HEK293 (cell line): ENCODE results near the gene KRT32.

Experiments used
- CTCF ChIA-PET: fragments of 350-600 bp; formaldehyde crosslinking; extraction: SDS; loops from one replicate; lab custom pipeline; 2021; ENCODE audit warnings: antibody characterized with exemption; lab: Yijun Ruan, JAX
- POLR2A ChIA-PET: fragments of 300-600 bp; formaldehyde crosslinking; extraction: SDS; loops from one replicate; lab custom pipeline; 2020; ENCODE audit warnings: antibody characterized with exemption, inconsistent platforms; lab: Yijun Ruan, JAX
- H3K27ac ChIP-seq: fragments of 200-500 bp; sonication (Bioruptor generic); 2 replicates; pipeline ENCODE4 v1.5.1; 2014; ENCODE audit warnings: low read depth, low read length, control low read depth, inconsistent platforms; ENCODE audit errors: extremely low read depth
- H3K36me3 ChIP-seq, 2 experiments: fragments of 200-500 bp in 1 of 2; sonication (Bioruptor generic) in 1 of 2; 1 replicate in 1 of 2; 2 replicates in 1 of 2; pipeline ENCODE4 v1.5.1; 2014 to 2017; ENCODE audit warnings: inconsistent platforms in 2 of 2, low read length in 2 of 2; ENCODE audit not compliant: control insufficient read depth in 2 of 2, insufficient read depth in 1 of 2
- H3K4me1 ChIP-seq: fragments of 200-500 bp; sonication (Bioruptor generic); 2 replicates; pipeline ENCODE4 v1.5.1; 2014; ENCODE audit warnings: mild to moderate bottlenecking, low read length, inconsistent platforms; ENCODE audit not compliant: control insufficient read depth, insufficient read depth
- H3K4me3 ChIP-seq: 2 replicates; pipeline ENCODE4 v1.5.1; 2011; ENCODE audit warnings: low read depth, mild to moderate bottlenecking, control low read depth, low read length, moderate library complexity
- H3K9me3 ChIP-seq: fragments of 200-500 bp; sonication (Bioruptor generic); 2 replicates; pipeline ENCODE4 v1.5.1; 2014; ENCODE audit warnings: low read depth, low read length, inconsistent platforms; ENCODE audit not compliant: control insufficient read depth, insufficient read depth
- AEBP2 ChIP-seq: fragments of 450-650 bp; formaldehyde crosslinking; IDR thresholded peaks from 2 replicates; pipeline ENCODE4 v1.5.1; 2016; ENCODE audit warnings: missing biosample characterization, missing genetic modification characterization, borderline replicate concordance
- KLF8 ChIP-seq: fragments of 450-650 bp; formaldehyde crosslinking; IDR thresholded peaks from 2 replicates; pipeline ENCODE4 v1.5.1; 2016; ENCODE audit warnings: missing biosample characterization, missing genetic modification characterization
- MEIS1 ChIP-seq: sonication (generic); formaldehyde crosslinking; IDR thresholded peaks from 2 replicates; pipeline ENCODE4 v1.8.1; 2022; ENCODE audit warnings: missing genetic modification reagents, mild to moderate bottlenecking, borderline replicate concordance
- REPIN1 ChIP-seq: fragments of 450-650 bp; formaldehyde crosslinking; IDR thresholded peaks from 2 replicates; pipeline ENCODE4 v1.5.1; 2017; ENCODE audit warnings: missing biosample characterization, missing genetic modification characterization, low read depth
- REST ChIP-seq: fragments of 450-650 bp; formaldehyde crosslinking; IDR thresholded peaks from 2 replicates; pipeline ENCODE4 v1.5.1; 2016; ENCODE audit warnings: missing biosample characterization, missing genetic modification characterization
- SCRT2 ChIP-seq: fragments of 450-650 bp; formaldehyde crosslinking; IDR thresholded peaks from 2 replicates; pipeline ENCODE4 v1.5.1; 2016; ENCODE audit warnings: missing biosample characterization, missing genetic modification characterization
- TRIM28 ChIP-seq: IDR thresholded peaks from 2 replicates; pipeline ENCODE4 v1.6.1; 2011; ENCODE audit warnings: low read length, control low read depth, borderline replicate concordance
- YY1 ChIP-seq: fragments of 450-650 bp; formaldehyde crosslinking; IDR thresholded peaks from 2 replicates; pipeline ENCODE4 v1.5.1; 2018; ENCODE audit warnings: missing biosample characterization, missing genetic modification characterization
- ZNF157 ChIP-seq: fragments of 450-650 bp; formaldehyde crosslinking; IDR thresholded peaks from 2 replicates; pipeline ENCODE4 v1.5.1; 2016; ENCODE audit warnings: missing biosample characterization, missing genetic modification characterization
- ZNF37A ChIP-seq: fragments of 450-650 bp; IDR thresholded peaks from 2 replicates; pipeline ENCODE4 v1.5.1; 2018; ENCODE audit warnings: missing biosample characterization, missing genetic modification characterization
- ZNF404 ChIP-seq: fragments of 450-650 bp; formaldehyde crosslinking; IDR thresholded peaks from 2 replicates; pipeline ENCODE4 v1.5.1; 2017; ENCODE audit warnings: missing biosample characterization, missing genetic modification characterization
- ZNF510 ChIP-seq: fragments of 450-650 bp; formaldehyde crosslinking; IDR thresholded peaks from 2 replicates; pipeline ENCODE4 v1.5.1; 2018; ENCODE audit warnings: mild to moderate bottlenecking, missing genetic modification characterization, missing biosample characterization; ENCODE audit not compliant: insufficient replicate concordance
- ZNF596 ChIP-seq: fragments of 450-650 bp; IDR thresholded peaks from 2 replicates; pipeline ENCODE4 v1.5.0; 2018; ENCODE audit warnings: missing biosample characterization, mild to moderate bottlenecking, missing genetic modification characterization, moderate library complexity
- ZNF600 ChIP-seq: fragments of 450-650 bp; formaldehyde crosslinking; IDR thresholded peaks from 2 replicates; pipeline ENCODE4 v1.5.1; 2016; ENCODE audit warnings: missing biosample characterization, missing genetic modification characterization
- ZNF768 ChIP-seq: fragments of 450-650 bp; formaldehyde crosslinking; IDR thresholded peaks from 2 replicates; pipeline ENCODE4 v1.5.1; 2018; ENCODE audit warnings: missing biosample characterization, mild to moderate bottlenecking, missing genetic modification characterization
- ZXDB ChIP-seq: fragments of 450-650 bp; formaldehyde crosslinking; IDR thresholded peaks from 2 replicates; pipeline ENCODE4 v1.5.1; 2016; ENCODE audit warnings: missing biosample characterization, missing genetic modification characterization

KRT32 gene

DNA sequence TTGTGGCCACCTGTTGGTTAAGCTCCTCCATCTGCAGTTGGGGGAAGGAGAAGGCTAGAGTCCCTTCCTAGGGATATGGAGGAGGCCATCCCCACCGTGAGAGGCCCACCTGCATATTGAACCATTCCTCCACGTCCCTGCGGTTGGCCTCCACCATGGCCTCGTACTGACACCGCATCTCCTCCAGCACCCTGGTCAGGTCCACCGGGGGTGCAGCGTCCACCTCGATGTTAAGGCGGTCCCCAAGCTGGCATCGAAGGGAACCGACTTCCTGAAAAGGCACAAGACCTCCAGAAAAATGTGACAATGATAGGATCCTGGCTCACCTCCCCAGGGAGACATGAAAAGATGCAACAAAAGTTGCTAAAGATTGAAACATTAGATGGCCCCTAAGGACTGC is 3.0 kb downstream of the KRT32 start:
- no peaks in the 10 kb centered on the region for H3K36me3 ChIP-seq
- H3K9me3 ChIP-seq, result no peaks in the 10 kb centered on the region
- CTCF ChIA-PET, result interaction anchor here (1.0 to 1.6 kb wide), 3 partner anchors 46 to 202 kb away, joined by 4 to 5 read pairs (median 4); no protein-coding TSS in a partner anchor
- POLR2A ChIA-PET, result no interaction called here
- H3K4me1 ChIP-seq, result no peaks in the 10 kb centered on the region
- TF ChIP-seq TRIM28, result no peak
- peak; percentile 75 for TF ChIP-seq SCRT2
- TF ChIP-seq REST, result 0 out of 2 replicates have a peak, but pooled peaks have one; percentile 20
- H3K27ac ChIP-seq, result no peak overlapping the region
- no peak overlapping the region for H3K4me3 ChIP-seq

- H3K4me1 ChIP-seq, result no peaks in the 10 kb centered on the region
- no peak overlapping the region for H3K4me3 ChIP-seq
- no peaks in the 10 kb centered on the region for H3K9me3 ChIP-seq
- CTCF ChIA-PET, result interaction anchor here (1.0 to 1.6 kb wide), 3 partner anchors 46 to 202 kb away, joined by 4 to 5 read pairs (median 4); no protein-coding TSS in a partner anchor
- no peak overlapping the region for H3K27ac ChIP-seq
- POLR2A ChIA-PET, result interaction anchor here (0.6 to 0.7 kb wide), 2 partner anchors 30 to 125 kb away, joined by 4 to 5 read pairs; no protein-coding TSS in a partner anchor
- TF ChIP-seq MEIS1 (no peak), ZNF768 (tag by site-specific recombination) (no peak), ZNF600 (no peak), ZXDB (tag by site-specific recombination) (no peak), YY1 (tag by site-specific recombination) (no peak), ZNF404 (tag by site-specific recombination) (no peak), ZNF157 (tag by site-specific recombination) (no peak), ZNF510 (tag by site-specific recombination) (no peak), ZNF37A (tag by site-specific recombination) (no peak)
- no peaks in the 10 kb centered on the region for H3K36me3 ChIP-seq
Measured at GRCh38 chr17:41463746-41464145, 3.4 kb downstream of the KRT32 start.

DNA sequence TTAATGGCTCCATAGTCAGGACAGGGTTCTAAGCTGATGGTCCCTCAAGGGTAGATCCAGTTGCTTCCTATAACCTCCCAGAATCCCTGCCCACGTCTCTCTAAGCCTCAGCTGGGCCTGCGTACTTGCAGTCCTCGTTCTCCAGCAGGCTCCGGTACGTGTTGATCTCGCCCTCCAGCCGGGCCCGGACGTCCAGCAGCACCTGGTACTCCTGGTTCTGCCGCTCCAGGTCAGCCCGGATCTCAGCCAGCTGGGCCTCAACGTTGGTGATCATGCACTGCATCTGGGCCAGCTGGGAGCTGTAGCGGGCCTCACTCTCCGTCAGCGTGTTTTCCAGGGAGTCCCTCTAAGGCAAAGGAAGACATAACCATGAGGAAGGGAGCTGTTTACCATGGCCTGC is 4.5 kb downstream of the KRT32 start:
- Histone ChIP-seq H3K27ac (no peak overlapping the region), H3K4me1 (no peaks in the 10 kb centered on the region), H3K9me3 (no peaks in the 10 kb centered on the region), H3K36me3 (no peaks in the 10 kb centered on the region), H3K4me3 (no peak overlapping the region)
- no peak for TF ChIP-seq AEBP2 (tag by site-specific recombination)
- TF ChIP-seq REPIN1 (tag by site-specific recombination), result no peak
- TF ChIP-seq KLF8, result no peak
- TF ChIP-seq ZNF596 (tag by site-specific recombination), result no peak
- POLR2A ChIA-PET, result no interaction called here
- CTCF ChIA-PET, result interaction anchor here (0.7 to 1.6 kb wide), 5 partner anchors 22 to 660 kb away, joined by 3 to 5 read pairs (median 3); no protein-coding TSS in a partner anchor
